Adipocyte (in vitro differentiated cells): ENCODE measurements around the gene FSTL4.

Experiments used
- DNase-seq: peaks from one replicate; pipeline ENCODE4 v3.0.0-alpha.2; 2015; ENCODE audit warnings: low read depth
- H3K27me3 ChIP-seq: replicated peaks from 2 replicates; pipeline ENCODE4 v1.7.0; 2013; ENCODE audit warnings: mild to moderate bottlenecking, low read length, moderate library complexity; ENCODE audit not compliant: control insufficient read depth, insufficient read depth
- H3K36me3 ChIP-seq: 2 replicates; pipeline ENCODE4 v1.7.0; 2013; ENCODE audit warnings: low read length, mild to moderate bottlenecking, moderate library complexity; ENCODE audit not compliant: control insufficient read depth, insufficient read depth, severe bottlenecking
- H3K4me1 ChIP-seq: 2 replicates; pipeline ENCODE4 v1.7.0; 2013; ENCODE audit warnings: mild to moderate bottlenecking, low read length, moderate library complexity; ENCODE audit not compliant: control insufficient read depth, insufficient read depth
- H3K4me3 ChIP-seq: 2 replicates; pipeline ENCODE4 v1.7.0; 2013; ENCODE audit warnings: mild to moderate bottlenecking, low read length, moderate library complexity
- H3K9ac ChIP-seq: 2 replicates; pipeline ENCODE4 v1.7.0; 2013; ENCODE audit warnings: mild to moderate bottlenecking, low read length, moderate library complexity
- H3K9me3 ChIP-seq: 2 replicates; pipeline ENCODE4 v1.7.0; 2013; ENCODE audit warnings: mild to moderate bottlenecking, low read length, moderate library complexity; ENCODE audit not compliant: control insufficient read depth

Gene FSTL4

DNA sequence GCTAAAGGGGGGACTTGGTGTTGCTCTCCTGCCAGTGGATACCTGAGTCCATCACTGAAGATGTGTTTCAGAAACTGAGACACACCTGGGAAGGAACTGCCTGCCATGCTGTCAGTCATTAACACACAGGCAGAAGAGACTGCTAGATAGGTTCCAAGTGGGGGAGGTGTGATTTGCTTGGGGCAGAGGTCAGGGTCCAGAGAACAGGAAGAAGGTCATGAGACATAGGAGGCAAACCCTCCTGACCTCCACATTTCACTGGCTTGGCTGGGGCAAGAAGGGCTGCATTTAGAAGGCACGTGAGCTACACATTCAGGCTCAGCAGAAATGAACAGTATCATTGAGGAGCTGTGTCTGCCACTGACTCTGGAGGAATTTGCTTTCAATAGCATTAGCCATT is 344.7 kb downstream of the FSTL4 start:
- no peak overlapping the region for H3K4me3 ChIP-seq
- H3K9me3 ChIP-seq: no peaks in the 10 kb centered on the region
- peaks cover 42% of the 10 kb centered on the region for H3K27me3 ChIP-seq
- no peaks in the 10 kb centered on the region for H3K4me1 ChIP-seq
- DNase-seq: no peak
- H3K36me3 ChIP-seq: no peaks in the 10 kb centered on the region
- no peak overlapping the region for H3K9ac ChIP-seq

GRCh38 chr5:133266966-133267365 is 345.4 kb downstream of the FSTL4 start:
- peaks cover 47% of the 10 kb centered on the region for H3K27me3 ChIP-seq
- H3K36me3 ChIP-seq: no peaks in the 10 kb centered on the region
- no peaks in the 10 kb centered on the region for H3K4me1 ChIP-seq
- no peak overlapping the region for H3K4me3 ChIP-seq
- H3K9ac ChIP-seq: no peak overlapping the region
- no peak for DNase-seq
- no peaks in the 10 kb centered on the region for H3K9me3 ChIP-seq

DNA sequence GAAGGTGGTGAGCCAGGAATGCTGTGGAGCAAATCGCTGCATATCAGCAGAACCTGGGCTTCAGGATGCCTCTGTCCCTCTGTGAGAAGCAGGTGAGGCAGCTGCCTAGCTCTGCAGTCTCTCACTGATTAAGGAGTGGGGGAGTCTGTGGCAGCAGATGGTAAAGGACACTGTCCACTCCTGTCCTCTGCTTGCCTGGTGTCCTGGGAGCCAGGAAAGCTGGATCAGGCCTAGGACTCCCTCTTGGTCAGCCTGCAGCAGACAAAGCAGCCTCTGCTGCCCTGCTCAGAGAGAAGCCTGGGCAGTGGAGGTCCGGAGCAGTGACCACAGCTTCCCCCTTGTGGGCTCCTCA is 345.8 kb downstream of the FSTL4 start:
- peaks cover 50% of the 10 kb centered on the region for H3K27me3 ChIP-seq
- no peak overlapping the region for H3K4me3 ChIP-seq
- H3K9me3 ChIP-seq: no peaks in the 10 kb centered on the region
- H3K4me1 ChIP-seq: no peaks in the 10 kb centered on the region
- no peaks in the 10 kb centered on the region for H3K36me3 ChIP-seq
- no peak for DNase-seq
- no peak overlapping the region for H3K9ac ChIP-seq

DNA sequence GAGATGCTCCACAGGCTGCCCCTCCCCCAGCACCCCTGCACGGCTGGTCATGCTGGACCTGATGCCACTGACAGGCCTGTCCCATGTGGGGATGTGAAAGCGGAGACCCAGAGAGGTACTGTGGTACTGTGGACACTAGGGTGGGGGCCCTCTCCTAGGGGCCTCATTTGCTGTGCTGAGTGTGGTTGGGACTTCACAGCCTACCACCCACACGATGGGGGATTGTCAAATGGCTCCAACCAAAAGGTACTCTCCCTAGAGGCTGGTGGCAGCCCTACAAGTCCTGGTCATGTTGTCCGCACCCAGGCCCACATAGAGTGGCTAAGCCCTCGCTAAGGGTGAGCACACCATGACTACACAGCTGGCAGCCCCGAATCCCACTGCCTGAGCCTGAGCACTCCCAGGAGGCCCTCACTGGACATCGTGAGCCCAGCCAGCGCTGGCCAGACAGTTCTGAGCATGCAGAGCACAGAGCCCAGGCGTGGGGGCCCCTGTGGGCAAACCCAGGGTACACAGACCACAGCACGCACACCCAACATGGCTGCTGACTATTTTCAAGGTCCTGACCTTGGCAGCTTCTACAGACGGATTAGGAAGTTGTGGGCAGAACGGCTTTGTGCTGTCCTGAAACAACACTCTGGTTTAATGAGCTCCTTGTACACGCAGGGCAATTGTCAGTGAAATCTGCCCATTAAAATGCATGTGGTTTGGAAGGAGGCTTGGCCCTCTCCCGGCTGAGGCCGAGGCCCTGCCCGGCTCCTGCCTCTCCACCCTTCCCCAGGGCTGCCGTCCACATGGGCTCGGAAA is 346.4 kb downstream of the FSTL4 start:
- no peaks in the 10 kb centered on the region for H3K4me1 ChIP-seq
- H3K27me3 ChIP-seq: peaks cover 50% of the 10 kb centered on the region
- no peak overlapping the region for H3K4me3 ChIP-seq
- H3K36me3 ChIP-seq: no peaks in the 10 kb centered on the region
- DNase-seq: no peak
- H3K9ac ChIP-seq: no peak overlapping the region
- no peaks in the 10 kb centered on the region for H3K9me3 ChIP-seq

GRCh38 chr5:133265257-133265656 is 347.1 kb downstream of the FSTL4 start:
- no peak for DNase-seq
- Histone ChIP-seq H3K9ac (no peak overlapping the region), H3K27me3 (peaks cover 56% of the 10 kb centered on the region)

GRCh38 chr5:133262690-133263089 is 349.7 kb downstream of the FSTL4 start:
- Histone ChIP-seq H3K27me3 (peaks cover 52% of the 10 kb centered on the region), H3K9me3 (peaks cover 3% of the 10 kb centered on the region), H3K9ac (no peak overlapping the region), H3K36me3 (no peaks in the 10 kb centered on the region), H3K4me3 (no peak overlapping the region), H3K4me1 (no peaks in the 10 kb centered on the region)
- no peak for DNase-seq

More at GRCh38 chr5:133265257-133265656, 347.1 kb downstream of the FSTL4 start:
- H3K4me3 ChIP-seq: no peak overlapping the region
- no peaks in the 10 kb centered on the region for H3K4me1 ChIP-seq
- H3K36me3 ChIP-seq: no peaks in the 10 kb centered on the region
- no peaks in the 10 kb centered on the region for H3K9me3 ChIP-seq

DNA sequence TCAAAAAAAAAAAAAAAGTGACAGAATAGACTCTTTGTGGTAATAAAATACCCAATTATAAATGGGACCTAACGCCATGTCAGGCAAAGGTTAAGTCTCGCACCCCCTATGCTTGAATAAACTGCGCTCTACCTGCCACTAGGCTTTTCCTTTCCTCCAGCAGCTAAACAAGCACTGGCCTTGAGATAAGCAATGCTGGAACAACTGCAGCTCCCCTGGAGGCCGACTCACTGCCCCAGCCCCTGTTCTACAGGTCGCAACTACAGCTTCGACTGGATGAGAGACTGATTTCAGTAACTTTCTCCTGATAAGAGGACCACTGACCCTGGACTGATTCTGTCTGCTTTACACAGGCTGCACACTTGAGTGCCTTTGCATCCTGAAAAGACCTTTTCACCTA is 350.3 kb downstream of the FSTL4 start:
- Histone ChIP-seq H3K36me3 (no peaks in the 10 kb centered on the region), H3K4me1 (no peaks in the 10 kb centered on the region), H3K9me3 (peaks cover 3% of the 10 kb centered on the region), H3K27me3 (peaks cover 46% of the 10 kb centered on the region), H3K9ac (no peak overlapping the region), H3K4me3 (no peak overlapping the region)
- DNase-seq: no peak

GRCh38 chr5:133260715-133261114 is 351.6 kb downstream of the FSTL4 start:
- Histone ChIP-seq H3K9me3 (peaks cover 3% of the 10 kb centered on the region), H3K4me3 (no peak overlapping the region), H3K27me3 (peaks cover 55% of the 10 kb centered on the region), H3K9ac (no peak overlapping the region), H3K4me1 (no peaks in the 10 kb centered on the region), H3K36me3 (no peaks in the 10 kb centered on the region)
- DNase-seq: no peak

- DNase-seq: no peak
- peaks cover 3% of the 10 kb centered on the region for H3K9me3 ChIP-seq
These were observed 352.9 kb downstream of the FSTL4 start for GRCh38 chr5:133259199-133259997.

DNA sequence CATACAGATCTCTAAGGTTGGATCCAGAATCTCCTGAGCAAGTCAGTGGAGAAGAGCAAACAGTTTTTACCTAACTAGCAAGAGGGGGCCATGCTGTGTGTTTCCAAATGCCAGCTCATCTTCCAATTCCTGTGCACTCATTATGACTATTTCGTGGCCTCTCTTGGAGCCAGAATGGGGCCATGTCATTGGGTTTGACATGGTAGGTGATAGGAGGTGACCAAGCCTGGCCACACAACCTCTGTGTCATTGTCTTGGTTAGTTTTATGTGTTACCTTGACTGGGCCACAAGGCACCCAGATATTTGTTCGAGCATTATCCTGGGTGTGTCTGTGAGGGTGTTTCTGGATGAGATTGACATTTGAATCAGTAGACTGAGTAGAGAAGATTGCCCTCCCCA is 354.4 kb downstream of the FSTL4 start:
- H3K9me3 ChIP-seq: peaks cover 3% of the 10 kb centered on the region
- H3K4me3 ChIP-seq: no peak overlapping the region
- no peak for DNase-seq
- H3K9ac ChIP-seq: no peak overlapping the region
- peaks cover 58% of the 10 kb centered on the region for H3K27me3 ChIP-seq
- no peaks in the 10 kb centered on the region for H3K36me3 ChIP-seq
- H3K4me1 ChIP-seq: no peaks in the 10 kb centered on the region

More at GRCh38 chr5:133259199-133259997, 352.9 kb downstream of the FSTL4 start:
- no peak overlapping the region for H3K4me3 ChIP-seq
- no peaks in the 10 kb centered on the region for H3K4me1 ChIP-seq
- H3K27me3 ChIP-seq: peaks cover 60% of the 10 kb centered on the region
- no peaks in the 10 kb centered on the region for H3K36me3 ChIP-seq
- no peak overlapping the region for H3K9ac ChIP-seq

DNA sequence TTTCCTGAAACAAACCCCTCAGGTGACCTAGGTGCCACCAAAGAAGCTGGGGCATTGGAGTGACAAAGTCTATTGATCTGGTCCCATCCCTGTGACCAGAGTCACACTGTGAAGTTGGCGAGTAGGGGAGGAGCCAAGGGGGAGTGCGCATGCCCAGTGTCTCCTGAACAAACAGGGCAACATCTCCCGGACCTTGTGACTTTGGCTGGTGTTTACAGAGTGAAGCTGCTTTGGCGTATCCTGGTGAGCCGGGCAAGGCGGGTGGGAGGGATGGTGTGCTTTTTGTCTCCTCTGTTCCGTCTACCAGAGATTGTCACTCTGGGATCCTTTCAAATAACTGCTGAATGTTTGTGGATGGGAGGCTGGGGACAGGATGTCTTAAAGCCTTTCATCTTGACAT is 356.1 kb downstream of the FSTL4 start:
- Histone ChIP-seq H3K4me1 (no peaks in the 10 kb centered on the region), H3K27me3 (peaks cover 57% of the 10 kb centered on the region), H3K4me3 (no peak overlapping the region), H3K36me3 (no peaks in the 10 kb centered on the region), H3K9ac (no peak overlapping the region), H3K9me3 (peaks cover 3% of the 10 kb centered on the region)
- no peak for DNase-seq
